Activated naive CD4-positive, alpha-beta T cell treated with anti-CD3 and anti-CD28 coated beads for 36 hours (primary cell): Measurements from ENCODE around the gene ISY1. TPM values are rescaled to one million over a fixed set of nuclear protein-coding genes. Genes with fewer than 3 reads are reported as not detected.
A peak's percentile ranks its signal among the peaks of the same experiment; 100 is the strongest.
"Not testable (repeated sequence)": the region's sequence is repeated elsewhere in the genome, so short reads cannot be mapped to it uniquely, and the experiment has no call there.

Experiments
- CTCF ChIA-PET: fragments of 350-600 bp; sonication (Branson Sonifier 250); formaldehyde crosslinking; loops from one replicate; lab custom pipeline; 2021; ENCODE audit warnings: antibody characterized with exemption; lab: Charles Lee
- DNase-seq: peaks from one replicate; pipeline ENCODE4 v3.0.0-alpha.2; 2020
- H3K27ac Mint-ChIP-seq: one replicate; pipeline ENCODE4 v1.8.0; 2021; ENCODE audit warnings: mild to moderate bottlenecking, mixed read lengths
- H3K27me3 Mint-ChIP-seq: one replicate; pipeline ENCODE4 v1.8.0; 2021; ENCODE audit warnings: low read depth, mixed read lengths
- H3K36me3 Mint-ChIP-seq: one replicate; pipeline ENCODE4 v1.8.0; 2021; ENCODE audit warnings: low read depth, mixed read lengths
- H3K4me1 Mint-ChIP-seq: one replicate; pipeline ENCODE4 v1.8.0; 2021; ENCODE audit warnings: low read depth, mixed read lengths
- H3K4me3 Mint-ChIP-seq: one replicate; pipeline ENCODE4 v1.8.0; 2021; ENCODE audit warnings: mild to moderate bottlenecking, moderate library complexity, mixed read lengths
- H3K9me3 Mint-ChIP-seq: one replicate; pipeline ENCODE4 v1.8.0; 2021; ENCODE audit warnings: mixed read lengths
- intact Hi-C: fragments of 100-400 bp; cut with micrococcal nuclease; formaldehyde crosslinking; loops from one replicate; pipeline ENCODE4 v1.15.1; 2023
- total RNA-seq, 2 experiments: library from RNA; stranded (reverse); gene quantifications; one replicate each; pipeline ENCODE4 v1.2.3, GENCODE V29; 2021

ISY1 gene
- total RNA-seq, 2 experiments from 2014 or later: 56.8 to 65.4 TPM

- Mint-ChIP-seq H3K27ac (peak overlapping the region; percentile 95), H3K4me3 (peak overlapping the region; percentile 96), H3K36me3 (peaks cover 32% of the 10 kb centered on the region), H3K4me1 (peaks cover 24% of the 10 kb centered on the region)
- not testable (repeated sequence) for DNase-seq, H3K27me3 Mint-ChIP-seq, H3K9me3 Mint-ChIP-seq
- CTCF ChIA-PET: interaction anchor here (0.6 to 4.2 kb wide), 6 partner anchors 23 to 641 kb away, joined by 3 to 14 read pairs (median 4); partner anchors contain the start of gene COPG1
- intact Hi-C loops: loop anchor here (1.0 to 5.0 kb wide), 8 partner anchors 24 to 927 kb away; partner anchors contain the start of genes ACAD9, COPG1, ISY1 and RAB7A
These were observed 24.1 kb upstream of the ISY1 start for GRCh38 chr3:129184784-129185542.

DNA sequence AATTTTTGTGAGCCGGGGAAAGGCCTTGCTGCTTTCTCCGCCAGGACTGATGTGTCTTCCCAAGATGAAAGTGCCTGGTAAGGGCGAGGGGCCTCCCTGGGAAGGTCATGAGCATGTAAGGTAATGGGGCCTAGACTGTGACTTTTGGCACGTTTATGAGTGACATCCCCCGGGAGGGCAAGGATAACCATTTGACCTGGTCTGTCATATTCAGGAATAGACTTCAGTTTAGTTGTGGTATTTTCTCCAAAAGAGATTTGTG, 23.5 kb upstream of the ISY1 start:
- CTCF ChIA-PET: interaction anchor here (2.2 kb wide), 1 partner anchor 22 kb away, joined by 13 read pairs; no protein-coding TSS in a partner anchor
- intact Hi-C loops: loop anchor here (1.0 to 5.0 kb wide), 8 partner anchors 23 to 928 kb away; partner anchors contain the start of genes ACAD9, COPG1, ISY1 and RAB7A
- Mint-ChIP-seq H3K4me3 (peak overlapping the region; percentile 96), H3K27me3 (no peaks in the 10 kb centered on the region), H3K27ac (peak overlapping the region; percentile 95), H3K4me1 (peaks cover 29% of the 10 kb centered on the region), H3K36me3 (peaks cover 36% of the 10 kb centered on the region), H3K9me3 (no peaks in the 10 kb centered on the region)
- peak; percentile 24 for DNase-seq

DNA sequence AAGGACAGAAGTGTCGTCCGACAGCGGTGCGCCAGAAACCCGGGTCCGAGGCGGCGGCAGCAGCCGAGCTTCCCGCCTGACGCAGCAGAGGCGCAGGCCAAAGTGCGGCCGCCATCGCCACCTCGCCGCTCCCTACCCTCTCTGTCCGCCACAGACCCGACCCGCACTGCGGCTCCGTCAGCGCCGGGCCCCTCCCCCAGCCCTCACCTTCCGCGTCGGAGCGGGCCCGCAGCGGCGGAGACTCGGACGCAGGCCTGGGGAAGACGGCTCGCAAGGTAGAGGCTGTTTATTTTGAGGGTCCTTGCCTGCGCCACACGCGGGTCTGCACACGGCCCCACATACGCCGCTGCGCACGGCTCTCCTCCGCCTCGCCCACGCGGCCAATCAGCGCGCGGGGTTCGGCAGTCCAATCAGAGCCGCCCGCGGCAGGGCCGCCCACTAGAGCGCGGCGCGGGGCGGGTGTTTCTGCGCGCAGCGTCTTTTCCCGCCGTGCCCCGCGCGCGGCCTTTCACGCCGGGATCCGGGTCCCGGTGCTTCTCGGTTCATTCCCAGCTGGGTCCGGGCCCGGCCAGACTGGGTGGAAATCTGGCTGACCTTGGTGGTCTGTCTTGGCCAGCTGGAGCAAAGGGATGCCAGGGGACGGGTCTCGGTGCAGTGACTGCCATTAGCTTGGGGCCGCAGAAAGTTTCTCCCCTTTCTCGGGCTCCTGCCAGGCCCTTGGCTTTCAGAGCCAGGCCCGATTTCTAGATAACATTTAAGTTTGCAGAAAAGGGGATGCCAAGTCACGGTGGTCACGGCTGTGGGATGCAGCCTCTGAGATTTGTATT, 22.9 kb upstream of the ISY1 start, which contains the start of gene CNBP:
Gene CNBP, minus strand, starts transcription at position 328 of the 827 bp plus-strand sequence. CDS start 12,139 bp downstream, outside the sequence.
- H3K27me3 Mint-ChIP-seq: no peaks in the 10 kb centered on the region
- H3K4me1 Mint-ChIP-seq: peaks cover 35% of the 10 kb centered on the region
- peak within 1 kb of the TSS; percentile 95 for H3K27ac Mint-ChIP-seq
- intact Hi-C loops: loop anchor here (1.0 to 5.0 kb wide), 14 partner anchors 22 to 929 kb away; partner anchors contain the start of genes ACAD9, COPG1, HMCES and IFT122
- H3K4me3 Mint-ChIP-seq: peak within 1 kb of the TSS; percentile 96
- CTCF ChIA-PET: interaction anchor here (2.2 kb wide), 1 partner anchor 21 kb away, joined by 13 read pairs; no protein-coding TSS in a partner anchor
- peaks cover 42% of the 10 kb centered on the region for H3K36me3 Mint-ChIP-seq
- peak; percentile 93 for DNase-seq
- H3K9me3 Mint-ChIP-seq: no peaks in the 10 kb centered on the region

DNA sequence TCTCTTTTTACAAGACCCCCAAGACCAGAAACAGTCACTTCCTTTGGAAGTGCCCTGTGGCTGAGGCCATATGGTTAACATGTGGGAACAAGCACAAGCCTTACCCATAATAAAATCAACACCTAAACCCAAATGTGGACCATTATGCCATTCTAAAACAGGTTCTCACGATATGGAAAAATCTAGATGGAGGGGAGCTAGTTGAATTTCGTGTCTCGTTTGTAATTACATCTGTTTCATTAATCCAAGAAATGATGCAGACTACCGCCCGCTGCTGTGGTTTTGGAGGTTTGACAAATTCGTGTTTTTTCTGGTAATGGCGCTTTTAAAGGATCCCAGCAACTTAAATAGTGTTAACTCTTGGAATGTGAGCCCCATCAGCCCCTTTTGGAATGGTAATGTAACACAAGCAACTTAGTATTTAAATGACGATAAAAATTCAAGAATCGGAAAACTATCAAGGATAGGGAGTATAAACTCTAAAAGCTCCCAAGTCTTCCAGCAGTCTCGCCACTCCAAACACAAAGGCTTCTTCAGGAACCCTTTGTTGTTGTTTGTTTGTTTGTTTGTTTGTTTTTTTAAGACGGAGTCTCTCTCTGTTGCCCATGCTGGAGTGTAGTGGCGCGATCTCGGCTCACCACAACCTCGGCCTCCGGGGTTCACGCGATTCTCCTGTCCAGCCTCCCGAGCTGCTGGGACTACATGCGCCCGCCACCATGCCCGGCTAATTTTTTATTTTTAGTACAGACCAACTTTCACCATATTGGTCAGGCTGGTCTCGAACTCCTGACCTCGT, 21.7 kb upstream of the ISY1 start:
- Mint-ChIP-seq H3K4me1 (peaks cover 47% of the 10 kb centered on the region), H3K4me3 (peak overlapping the region; percentile 96), H3K36me3 (peaks cover 48% of the 10 kb centered on the region), H3K27ac (peak overlapping the region; percentile 95), H3K9me3 (no peaks in the 10 kb centered on the region), H3K27me3 (no peaks in the 10 kb centered on the region)
- CTCF ChIA-PET: interaction anchor here (0.6 to 2.2 kb wide), 4 partner anchors 20 to 212 kb away, joined by 3 to 13 read pairs (median 4); no protein-coding TSS in a partner anchor
- peak; percentile 43 for DNase-seq
- intact Hi-C loops: loop anchor here (1.0 to 5.0 kb wide), 10 partner anchors 48 to 930 kb away; partner anchors contain the start of genes HMCES, IFT122 and RAB7A

GRCh38 chr3:129181819-129182218, 21.0 kb upstream of the ISY1 start:
- Mint-ChIP-seq H3K4me1 (peaks cover 52% of the 10 kb centered on the region), H3K27me3 (no peaks in the 10 kb centered on the region), H3K36me3 (peaks cover 55% of the 10 kb centered on the region), H3K4me3 (peak overlapping the region; percentile 96), H3K9me3 (no peaks in the 10 kb centered on the region), H3K27ac (peak overlapping the region; percentile 95)
- intact Hi-C loops: loop anchor here (2.0 to 5.0 kb wide), 6 partner anchors 49 to 930 kb away; partner anchors contain the start of gene RAB7A
- CTCF ChIA-PET: interaction anchor here (0.6 to 1.8 kb wide), 3 partner anchors 64 to 211 kb away, joined by 3 to 5 read pairs (median 4); no protein-coding TSS in a partner anchor
- DNase-seq: no peak

GRCh38 chr3:129180461-129180860, 19.6 kb upstream of the ISY1 start:
- CTCF ChIA-PET: interaction anchor here (0.7 to 1.1 kb wide), 2 partner anchors 18 kb away, joined by 4 read pairs; no protein-coding TSS in a partner anchor
- DNase-seq: no peak

DNA sequence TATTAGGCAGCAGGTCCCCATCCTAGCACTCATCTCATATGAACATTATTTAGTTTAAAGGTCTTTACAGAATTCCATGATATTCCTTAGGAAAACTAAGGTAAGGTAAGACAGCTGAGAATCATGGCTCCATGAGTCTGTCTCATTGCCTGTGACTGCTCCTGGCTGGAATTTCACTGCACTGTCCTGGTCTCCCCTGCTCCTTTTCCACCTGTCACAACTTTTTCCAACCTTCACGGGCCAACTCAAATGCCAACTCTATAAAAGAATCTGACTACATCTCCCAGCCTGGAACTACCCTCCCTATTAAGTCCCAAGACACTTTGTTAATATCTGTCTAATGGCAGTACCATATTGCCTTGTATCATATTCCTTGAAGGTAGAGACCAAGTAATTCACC, 15.2 kb upstream of the ISY1 start:
- Mint-ChIP-seq H3K27ac (peak overlapping the region; percentile 60), H3K9me3 (no peaks in the 10 kb centered on the region), H3K4me3 (peak overlapping the region; percentile 1), H3K27me3 (no peaks in the 10 kb centered on the region), H3K36me3 (peaks cover 62% of the 10 kb centered on the region), H3K4me1 (peaks cover 78% of the 10 kb centered on the region)
- CTCF ChIA-PET: interaction anchor here (1.1 to 2.2 kb wide), 3 partner anchors 14 to 122 kb away, joined by 5 to 7 read pairs (median 7); no protein-coding TSS in a partner anchor
- intact Hi-C loops: no loop called here
- no peak for DNase-seq

More at GRCh38 chr3:129180461-129180860, 19.6 kb upstream of the ISY1 start:
- Mint-ChIP-seq H3K4me3 (peak overlapping the region; percentile 96), H3K4me1 (peaks cover 60% of the 10 kb centered on the region), H3K27me3 (no peaks in the 10 kb centered on the region), H3K36me3 (peaks cover 68% of the 10 kb centered on the region), H3K27ac (peak overlapping the region; percentile 95), H3K9me3 (no peaks in the 10 kb centered on the region)
- intact Hi-C loops: loop anchor here (5.0 kb wide), 4 partner anchors 128 to 932 kb away; partner anchors contain the start of gene RAB7A

DNA sequence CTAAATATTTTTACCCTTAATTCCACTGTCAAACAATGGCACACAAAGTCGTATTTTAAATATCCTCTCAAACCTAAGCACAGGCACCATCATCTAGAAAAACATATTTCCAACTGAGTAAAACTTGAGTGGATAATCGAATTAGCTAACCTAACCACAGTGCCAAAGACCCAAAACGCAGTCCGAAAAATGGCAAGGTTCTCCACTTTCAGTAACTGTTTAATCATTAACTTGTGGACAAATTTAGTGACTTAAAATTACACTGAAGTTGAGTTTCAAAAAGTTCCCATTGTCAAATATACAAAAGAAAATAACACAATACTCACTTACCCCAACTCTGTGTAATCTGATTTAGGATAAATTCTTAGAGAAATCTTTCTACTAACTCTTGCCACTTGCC, 12.9 kb upstream of the ISY1 start:
- no peak overlapping the region for H3K4me3 Mint-ChIP-seq
- CTCF ChIA-PET: interaction anchor here (3.1 kb wide), 1 partner anchor 72 kb away, joined by 8 read pairs; no protein-coding TSS in a partner anchor
- H3K27ac Mint-ChIP-seq: peak overlapping the region; percentile 30
- intact Hi-C loops: no loop called here
- H3K9me3 Mint-ChIP-seq: no peaks in the 10 kb centered on the region
- peaks cover 60% of the 10 kb centered on the region for H3K36me3 Mint-ChIP-seq
- H3K27me3 Mint-ChIP-seq: no peaks in the 10 kb centered on the region
- peaks cover 62% of the 10 kb centered on the region for H3K4me1 Mint-ChIP-seq
- no peak for DNase-seq

DNA sequence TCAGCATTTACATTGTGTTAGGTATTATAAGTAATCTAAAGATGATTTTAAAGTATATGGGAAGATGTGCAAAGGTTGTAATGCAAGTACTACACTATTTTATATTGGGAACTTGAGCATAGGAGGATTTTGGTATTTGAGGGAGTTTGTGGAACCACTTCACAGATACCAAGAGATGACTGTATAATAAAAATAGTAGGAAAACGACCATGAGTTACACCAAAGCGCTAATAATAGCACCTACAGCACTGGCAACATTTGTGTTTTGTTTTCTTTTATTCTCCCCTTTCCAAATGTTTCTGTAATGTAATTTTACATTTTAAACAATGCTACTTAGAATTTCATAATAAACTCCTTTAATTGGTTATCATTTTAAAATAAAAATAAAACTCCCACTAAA, 12.3 kb upstream of the ISY1 start:
- intact Hi-C loops: no loop called here
- Mint-ChIP-seq H3K27me3 (no peaks in the 10 kb centered on the region), H3K4me3 (no peak overlapping the region), H3K9me3 (no peaks in the 10 kb centered on the region), H3K4me1 (peaks cover 57% of the 10 kb centered on the region), H3K36me3 (peaks cover 58% of the 10 kb centered on the region), H3K27ac (no peak overlapping the region)
- no peak for DNase-seq
- CTCF ChIA-PET: interaction anchor here (3.1 kb wide), 1 partner anchor 72 kb away, joined by 8 read pairs; no protein-coding TSS in a partner anchor

DNA sequence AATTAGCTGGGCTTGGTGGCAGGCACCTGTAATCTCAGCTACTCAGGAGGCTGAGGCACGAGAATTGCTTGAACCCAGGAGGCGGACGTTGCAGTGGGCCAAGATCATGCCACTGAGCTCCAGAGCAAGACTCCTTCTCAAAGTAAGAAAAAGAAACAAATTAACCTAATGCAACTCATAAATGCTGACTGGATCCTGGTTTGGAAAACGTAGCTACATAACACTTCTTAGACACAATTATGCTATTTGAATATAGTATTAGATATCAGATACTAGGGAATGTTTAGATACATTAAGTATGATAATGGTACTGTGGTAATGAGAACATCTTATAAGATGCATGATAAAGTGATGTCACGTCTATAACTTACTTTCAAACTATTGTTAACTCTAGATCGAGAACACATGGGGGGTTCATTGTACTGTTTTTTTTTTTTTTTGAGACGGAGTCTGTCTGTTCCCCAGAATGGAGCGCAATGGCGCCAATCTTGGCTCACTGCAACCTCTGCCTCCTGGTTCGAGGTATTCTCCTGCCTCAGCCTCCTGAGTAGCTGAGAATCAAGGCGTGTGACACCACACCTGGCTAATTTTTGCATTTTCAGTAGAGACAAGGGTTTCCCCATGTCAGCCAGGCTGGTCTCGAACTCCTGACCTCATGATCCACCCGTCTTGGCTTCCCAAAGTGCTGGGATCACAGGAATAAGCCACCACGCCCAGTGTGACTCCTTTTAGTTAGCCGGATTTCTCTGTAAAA, 5.9 kb upstream of the ISY1 start:
- no peak overlapping the region for H3K4me3 Mint-ChIP-seq
- peaks cover 43% of the 10 kb centered on the region for H3K36me3 Mint-ChIP-seq
- CTCF ChIA-PET: interaction anchor here (0.6 to 1.6 kb wide), 3 partner anchors 34 to 79 kb away, joined by 3 to 8 read pairs (median 3); no protein-coding TSS in a partner anchor
- H3K4me1 Mint-ChIP-seq: peaks cover 18% of the 10 kb centered on the region
- no peak for DNase-seq
- H3K27me3 Mint-ChIP-seq: no peaks in the 10 kb centered on the region
- peak overlapping the region; percentile 5 for H3K27ac Mint-ChIP-seq
- no peaks in the 10 kb centered on the region for H3K9me3 Mint-ChIP-seq
- intact Hi-C loops: no loop called here
